Hippocampal formation (tissue), 2 donors: ENCODE results near the gene FOXE3.

Experiments
- DNase-seq, 2 donors: peaks; one replicate each; lab custom pipeline; 2025; lab: John Stamatoyannopoulos, UW

The FOXE3 gene

GRCh38 chr1:47415728-47416318, at the start of gene FOXE3:
FOXE3 (plus strand) TSS chr1:47416285; CDS start chr1:47416316, 31 bp downstream.
- DNase-seq = no peak

- DNase-seq = no peak
Measured at GRCh38 chr1:47367651-47368050, 48.4 kb upstream of the FOXE3 start.

- DNase-seq = no peak
Measured at GRCh38 chr1:47371016-47371517, 45.0 kb upstream of the FOXE3 start.

GRCh38 chr1:47374501-47374900, 41.6 kb upstream of the FOXE3 start:
- DNase-seq = no peak

GRCh38 chr1:47378147-47378546, 37.9 kb upstream of the FOXE3 start:
- no peak for DNase-seq

- DNase-seq = no peak
Measured at GRCh38 chr1:47380699-47381098, 35.4 kb upstream of the FOXE3 start.

- no peak for DNase-seq
Measured at GRCh38 chr1:47382399-47382983, 33.6 kb upstream of the FOXE3 start.

- no peak for DNase-seq
Measured at GRCh38 chr1:47384083-47384482, 32.0 kb upstream of the FOXE3 start.

GRCh38 chr1:47385020-47385419, 31.1 kb upstream of the FOXE3 start:
- DNase-seq = no peak

- DNase-seq = no peak
Measured at GRCh38 chr1:47386268-47386667, 29.8 kb upstream of the FOXE3 start.

- DNase-seq = peak in 1 of 2 donors; percentile 4
Measured at GRCh38 chr1:47388030-47388890, 27.8 kb upstream of the FOXE3 start.

GRCh38 chr1:47388891-47389238, 27.2 kb upstream of the FOXE3 start:
- DNase-seq = peak in 1 of 2 donors; percentile 14

GRCh38 chr1:47389731-47390130, 26.4 kb upstream of the FOXE3 start:
- DNase-seq = no peak

- DNase-seq = no peak
Measured at GRCh38 chr1:47390843-47391242, 25.2 kb upstream of the FOXE3 start.

- DNase-seq = no peak
Measured at GRCh38 chr1:47393141-47393540, 22.9 kb upstream of the FOXE3 start.

- no peak for DNase-seq
Measured at GRCh38 chr1:47395433-47395832, 20.7 kb upstream of the FOXE3 start.

GRCh38 chr1:47396671-47397196, 19.4 kb upstream of the FOXE3 start:
- DNase-seq = no peak

GRCh38 chr1:47399138-47399845, 16.8 kb upstream of the FOXE3 start:
- no peak for DNase-seq

- no peak for DNase-seq
Measured at GRCh38 chr1:47399846-47400155, 16.3 kb upstream of the FOXE3 start.

- DNase-seq = no peak
Measured at GRCh38 chr1:47401761-47402160, 14.3 kb upstream of the FOXE3 start.

GRCh38 chr1:47402591-47402990, 13.5 kb upstream of the FOXE3 start:
- no peak for DNase-seq

- DNase-seq = no peak
Measured at GRCh38 chr1:47403321-47403910, 12.7 kb upstream of the FOXE3 start.
